ENCODE data around the gene ACOXL.

The ACOXL gene

DNA sequence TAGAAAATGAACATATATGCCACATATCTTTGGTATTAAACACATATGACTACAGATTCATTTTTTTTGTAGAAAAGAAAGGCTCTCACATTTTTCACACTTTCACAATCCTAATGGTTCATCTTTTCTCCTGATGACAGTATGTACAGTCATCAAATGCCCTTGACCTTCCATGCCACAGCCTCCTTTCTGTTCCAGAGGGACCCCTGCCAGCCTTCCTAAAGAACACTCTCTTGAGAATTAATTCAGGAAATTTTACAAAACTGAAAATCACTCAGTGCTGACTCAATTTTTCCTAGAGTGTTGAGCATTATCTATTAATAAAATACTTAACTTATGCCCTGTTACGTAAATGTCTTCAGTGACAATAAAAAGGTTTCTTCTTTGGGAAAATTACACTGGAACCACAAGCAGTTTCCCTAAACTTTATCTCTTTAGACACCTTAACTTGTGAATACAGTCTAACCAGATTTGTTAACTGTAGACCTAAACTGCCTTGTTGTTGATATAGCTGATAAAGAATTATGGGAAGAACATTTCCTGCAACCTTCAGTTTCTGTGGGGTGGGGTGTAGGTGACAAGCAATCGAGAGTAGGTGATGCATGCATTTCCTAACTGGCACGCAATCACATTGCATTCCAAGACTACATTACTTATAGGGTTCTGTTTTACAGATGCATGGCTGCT lies 15.3 kb upstream of the ACOXL start:
- Histone ChIP-seq H3K4me2 (ENCODE audit: low read length, poor library complexity, severe bottlenecking) (no peak overlapping the region), H4K91ac (ENCODE audit: low read length) (no peak overlapping the region), H3K9me3 (ENCODE audit: control insufficient read depth, low read length) (no peaks in the 10 kb centered on the region), H2BK5ac (ENCODE audit: low read depth, low read length, poor library complexity, severe bottlenecking) (no peak overlapping the region), H3K4me1 (ENCODE audit: control insufficient read depth, insufficient read depth, low read depth, low read length) (no peaks in the 10 kb centered on the region), H2AK5ac (ENCODE audit: low read length, severe bottlenecking) (no peak overlapping the region), H4K8ac (ENCODE audit: low read length) (no peak overlapping the region), H3K14ac (ENCODE audit: low read length in 2 of 2) (no peak overlapping the region), H3K9ac (ENCODE audit: low read length) (no peak overlapping the region), H3K79me1 (replicated peaks; ENCODE audit: low read length, poor library complexity, severe bottlenecking) (no peaks in the 10 kb centered on the region), H2BK120ac (ENCODE audit: low read depth, low read length) (no peak overlapping the region), H3K27ac (ENCODE audit: low read length, poor library complexity, severe bottlenecking) (no peak overlapping the region), H3K18ac (ENCODE audit: low read depth in 1 of 2, low read length in 2 of 2) (no peak overlapping the region), H2AFZ (ENCODE audit: low read depth, low read length) (no peak overlapping the region), H3K4ac (ENCODE audit: low read depth in 1 of 2, low read length in 2 of 2) (no peak overlapping the region), H3K36me3 (ENCODE audit: control insufficient read depth in 1 of 2, insufficient read depth in 2 of 2, low read depth in 1 of 2, low read length in 2 of 2) (no peaks in the 10 kb centered on the region), H2BK12ac (ENCODE audit: low read length in 2 of 2) (no peak overlapping the region), H3K27me3 (ENCODE audit: control insufficient read depth in 1 of 2, insufficient read depth in 1 of 2, low read length in 2 of 2) (peaks cover 28 to 54% of the 10 kb centered on the region in 2 experiments), H3K4me3 (ENCODE audit: insufficient read depth in 1 of 2, low read depth in 1 of 2, low read length in 2 of 2) (peak overlapping the region in 1 of 2 experiments; percentile 34), H3K23ac (ENCODE audit: low read length in 2 of 2) (no peak overlapping the region), H2BK15ac (ENCODE audit: low read depth, poor library complexity, severe bottlenecking) (no peak overlapping the region)
- peak; percentile 33 for DNase-seq
- WGBS: no CpG with 5 or more reads among the region's 3 CpGs

DNA sequence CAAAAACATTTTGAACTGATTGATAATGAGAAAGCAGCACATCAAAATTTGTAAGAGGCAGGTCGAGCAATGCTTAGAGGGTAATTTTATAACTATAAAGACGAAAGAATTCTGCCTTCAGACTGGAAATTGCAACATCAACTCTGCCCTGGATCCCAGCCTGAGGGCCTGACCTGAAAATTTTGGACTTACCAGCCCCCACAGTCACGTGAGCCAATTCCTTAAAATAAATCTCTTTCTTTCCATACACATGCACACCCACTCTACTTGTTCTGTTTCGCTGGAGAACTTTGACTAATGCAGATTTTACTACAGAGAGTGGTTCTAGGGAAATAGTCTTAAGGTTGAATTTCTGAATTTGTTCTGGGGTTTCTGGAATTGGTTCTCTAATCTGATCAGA lies 14.6 kb upstream of the ACOXL start:
- Histone ChIP-seq H3K27me3 (ENCODE audit: control insufficient read depth in 1 of 2, insufficient read depth in 1 of 2, low read length in 2 of 2) (peaks cover 27 to 53% of the 10 kb centered on the region in 2 experiments), H2AK5ac (ENCODE audit: low read length, severe bottlenecking) (no peak overlapping the region), H2AFZ (ENCODE audit: low read depth, low read length) (no peak overlapping the region), H3K4me3 (ENCODE audit: insufficient read depth in 1 of 2, low read depth in 1 of 2, low read length in 2 of 2) (peak overlapping the region in 1 of 2 experiments; percentile 34), H3K9ac (ENCODE audit: low read length) (no peak overlapping the region), H4K91ac (ENCODE audit: low read length) (no peak overlapping the region), H3K79me1 (replicated peaks; ENCODE audit: low read length, poor library complexity, severe bottlenecking) (no peaks in the 10 kb centered on the region), H2BK5ac (ENCODE audit: low read depth, low read length, poor library complexity, severe bottlenecking) (no peak overlapping the region), H2BK15ac (ENCODE audit: low read depth, poor library complexity, severe bottlenecking) (no peak overlapping the region), H3K23ac (ENCODE audit: low read length in 2 of 2) (no peak overlapping the region), H3K36me3 (ENCODE audit: control insufficient read depth in 1 of 2, insufficient read depth in 2 of 2, low read depth in 1 of 2, low read length in 2 of 2) (no peaks in the 10 kb centered on the region), H3K4me1 (ENCODE audit: control insufficient read depth, insufficient read depth, low read depth, low read length) (no peaks in the 10 kb centered on the region), H3K27ac (ENCODE audit: low read length, poor library complexity, severe bottlenecking) (no peak overlapping the region), H2BK12ac (ENCODE audit: low read length in 2 of 2) (no peak overlapping the region), H2BK120ac (ENCODE audit: low read depth, low read length) (no peak overlapping the region), H3K4ac (ENCODE audit: low read depth in 1 of 2, low read length in 2 of 2) (no peak overlapping the region), H3K18ac (ENCODE audit: low read depth in 1 of 2, low read length in 2 of 2) (no peak overlapping the region), H4K8ac (ENCODE audit: low read length) (no peak overlapping the region), H3K14ac (ENCODE audit: low read length in 2 of 2) (no peak overlapping the region), H3K4me2 (ENCODE audit: low read length, poor library complexity, severe bottlenecking) (no peak overlapping the region), H3K9me3 (ENCODE audit: control insufficient read depth, low read length) (no peaks in the 10 kb centered on the region)
- no peak for DNase-seq
- 78% methylated on average over 4 of the region's 4 CpGs for whole genome bisulfite sequencing

DNA sequence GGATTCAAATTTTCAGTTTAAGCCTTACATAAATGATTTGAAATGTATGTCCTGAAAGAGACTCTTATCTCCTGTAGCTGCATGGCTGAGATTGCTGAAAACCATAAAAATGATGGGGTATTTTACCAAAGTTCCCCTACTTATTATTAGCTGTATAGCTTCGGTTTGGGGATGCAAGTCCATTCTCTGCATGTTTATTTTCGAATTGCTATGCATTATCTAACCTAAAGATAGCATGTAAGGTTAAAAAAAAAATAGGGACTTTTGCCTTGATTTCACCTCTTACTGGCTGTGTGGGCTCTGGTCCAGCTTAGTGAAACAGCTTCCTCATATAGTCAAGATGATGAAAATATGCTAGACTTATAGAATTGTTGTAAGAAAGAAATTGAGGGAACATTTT lies 14.0 kb upstream of the ACOXL start:
- Histone ChIP-seq H2AK5ac (ENCODE audit: low read length, severe bottlenecking) (no peak overlapping the region), H3K4me1 (ENCODE audit: control insufficient read depth, insufficient read depth, low read depth, low read length) (no peaks in the 10 kb centered on the region), H3K36me3 (ENCODE audit: control insufficient read depth in 1 of 2, insufficient read depth in 2 of 2, low read depth in 1 of 2, low read length in 2 of 2) (no peaks in the 10 kb centered on the region), H2BK15ac (ENCODE audit: low read depth, poor library complexity, severe bottlenecking) (no peak overlapping the region), H4K91ac (ENCODE audit: low read length) (no peak overlapping the region), H3K27ac (ENCODE audit: low read length, poor library complexity, severe bottlenecking) (no peak overlapping the region), H3K9ac (ENCODE audit: low read length) (no peak overlapping the region), H3K4me3 (ENCODE audit: insufficient read depth in 1 of 2, low read depth in 1 of 2, low read length in 2 of 2) (no peak overlapping the region), H3K9me3 (ENCODE audit: control insufficient read depth, low read length) (no peaks in the 10 kb centered on the region), H3K18ac (ENCODE audit: low read depth in 1 of 2, low read length in 2 of 2) (no peak overlapping the region), H4K8ac (ENCODE audit: low read length) (no peak overlapping the region), H2BK5ac (ENCODE audit: low read depth, low read length, poor library complexity, severe bottlenecking) (no peak overlapping the region), H3K4me2 (ENCODE audit: low read length, poor library complexity, severe bottlenecking) (no peak overlapping the region), H3K4ac (ENCODE audit: low read depth in 1 of 2, low read length in 2 of 2) (no peak overlapping the region), H3K14ac (ENCODE audit: low read length in 2 of 2) (no peak overlapping the region), H3K27me3 (ENCODE audit: control insufficient read depth in 1 of 2, insufficient read depth in 1 of 2, low read length in 2 of 2) (peaks cover 21 to 52% of the 10 kb centered on the region in 2 experiments), H2AFZ (ENCODE audit: low read depth, low read length) (no peak overlapping the region), H3K79me1 (replicated peaks; ENCODE audit: low read length, poor library complexity, severe bottlenecking) (no peaks in the 10 kb centered on the region), H3K23ac (ENCODE audit: low read length in 2 of 2) (no peak overlapping the region), H2BK120ac (ENCODE audit: low read depth, low read length) (no peak overlapping the region), H2BK12ac (ENCODE audit: low read length in 2 of 2) (no peak overlapping the region)
- DNase-seq: no peak
- WGBS: no CpG with 5 or more reads among the region's 2 CpGs

DNA sequence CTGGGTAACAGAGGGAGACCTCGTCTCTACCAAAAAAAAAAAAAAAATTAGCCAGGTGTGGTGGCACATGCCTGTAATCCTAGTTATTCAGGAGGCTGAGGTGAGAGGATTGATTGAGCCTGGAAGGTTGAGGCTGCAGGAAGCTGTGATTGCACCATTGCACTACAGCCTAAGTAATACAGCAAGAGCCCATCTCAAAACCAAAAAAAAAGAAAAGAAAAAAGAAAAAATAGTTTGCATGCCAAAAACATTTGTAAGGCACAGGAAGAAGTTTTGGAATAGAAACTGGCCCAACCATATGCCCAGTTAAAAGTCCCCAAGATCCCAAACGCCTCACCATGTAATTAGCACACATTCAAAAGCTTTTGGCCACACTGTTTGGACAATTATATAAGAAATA lies 13.4 kb upstream of the ACOXL start:
- no peak overlapping the region for H2BK120ac ChIP-seq (ENCODE audit: low read depth, low read length)
- H4K91ac ChIP-seq (ENCODE audit: low read length): no peak overlapping the region
- no peak overlapping the region for H2BK15ac ChIP-seq (ENCODE audit: low read depth, poor library complexity, severe bottlenecking)
- no peak overlapping the region for H2AFZ ChIP-seq (ENCODE audit: low read depth, low read length)
- H3K79me1 ChIP-seq (replicated peaks; ENCODE audit: low read length, poor library complexity, severe bottlenecking): no peaks in the 10 kb centered on the region
- no peak overlapping the region for H3K4me2 ChIP-seq (ENCODE audit: low read length, poor library complexity, severe bottlenecking)
- no peak overlapping the region for H4K8ac ChIP-seq (ENCODE audit: low read length)
- H3K23ac ChIP-seq (ENCODE audit: low read length in 2 of 2): no peak overlapping the region
- peaks cover 24 to 49% of the 10 kb centered on the region in 2 experiments for H3K27me3 ChIP-seq (ENCODE audit: control insufficient read depth in 1 of 2, insufficient read depth in 1 of 2, low read length in 2 of 2)
- 70% methylated on average over 2 of the region's 2 CpGs for WGBS
- no peak overlapping the region for H3K9ac ChIP-seq (ENCODE audit: low read length)
- H3K4ac ChIP-seq (ENCODE audit: low read depth in 1 of 2, low read length in 2 of 2): no peak overlapping the region
- no peak overlapping the region for H3K4me3 ChIP-seq (ENCODE audit: insufficient read depth in 1 of 2, low read depth in 1 of 2, low read length in 2 of 2)
- no peak overlapping the region for H2AK5ac ChIP-seq (ENCODE audit: low read length, severe bottlenecking)
- H2BK5ac ChIP-seq (ENCODE audit: low read depth, low read length, poor library complexity, severe bottlenecking): no peak overlapping the region
- no peaks in the 10 kb centered on the region for H3K4me1 ChIP-seq (ENCODE audit: control insufficient read depth, insufficient read depth, low read depth, low read length)
- H3K18ac ChIP-seq (ENCODE audit: low read depth in 1 of 2, low read length in 2 of 2): no peak overlapping the region
- no peaks in the 10 kb centered on the region for H3K9me3 ChIP-seq (ENCODE audit: control insufficient read depth, low read length)
- H2BK12ac ChIP-seq (ENCODE audit: low read length in 2 of 2): no peak overlapping the region
- DNase-seq: no peak
- H3K27ac ChIP-seq (ENCODE audit: low read length, poor library complexity, severe bottlenecking): no peak overlapping the region
- H3K36me3 ChIP-seq (ENCODE audit: control insufficient read depth in 1 of 2, insufficient read depth in 2 of 2, low read depth in 1 of 2, low read length in 2 of 2): no peaks in the 10 kb centered on the region
- H3K14ac ChIP-seq (ENCODE audit: low read length in 2 of 2): no peak overlapping the region

Data from mesenchymal stem cell (in vitro differentiated cells and primary cell).